Occipital lobe (tissue), 2 donors: ENCODE data around the gene SNTG2. TPM values are rescaled to one million over a fixed set of nuclear protein-coding genes. Genes with fewer than 3 reads are reported as not detected.
"Not testable (repeated sequence)": the region's sequence is repeated elsewhere in the genome, so short reads cannot be mapped to it uniquely, and the experiment has no call there.

ENCODE experiments used
- DNase-seq: peaks from one replicate; lab custom pipeline; 2025; lab: John Stamatoyannopoulos, UW
- total RNA-seq: library from RNA; depleted of rRNA; stranded (reverse); fragments of >200 nt; gene quantifications from one replicate; pipeline ENCODE4 v1.2.3, GENCODE V29; 2014

SNTG2 gene
- total RNA-seq, 1 donor from 2014 or later = 4.1 TPM

DNA sequence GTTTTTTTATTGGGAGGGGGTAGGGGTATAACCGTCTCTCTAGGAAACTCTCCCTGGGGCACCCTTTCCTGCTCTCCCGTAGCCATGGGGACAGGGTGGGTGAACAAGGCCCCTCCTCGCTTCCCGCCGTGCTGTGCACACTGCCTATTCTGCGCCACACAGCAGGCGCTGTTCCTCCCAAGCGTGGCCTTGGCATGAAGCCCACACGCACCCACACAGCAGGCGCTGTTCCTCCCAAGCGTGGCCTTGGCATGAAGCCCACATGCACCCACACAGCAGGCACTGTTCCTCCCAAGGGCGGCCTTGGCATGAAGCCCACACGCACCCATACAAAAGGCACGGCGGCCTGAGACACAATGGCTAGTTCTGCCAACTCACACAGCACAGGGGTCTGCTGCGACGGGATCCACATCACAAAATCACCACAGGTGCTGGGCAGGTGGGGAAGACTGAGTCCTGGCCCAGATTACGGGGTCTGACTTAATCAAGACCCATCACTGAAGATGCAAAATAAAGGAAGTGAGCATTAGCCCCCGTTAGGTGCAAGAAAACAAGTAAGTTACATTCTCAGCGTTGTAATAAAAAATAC is 416.0 kb downstream of the SNTG2 start:
- DNase-seq = peak; percentile 58

DNA sequence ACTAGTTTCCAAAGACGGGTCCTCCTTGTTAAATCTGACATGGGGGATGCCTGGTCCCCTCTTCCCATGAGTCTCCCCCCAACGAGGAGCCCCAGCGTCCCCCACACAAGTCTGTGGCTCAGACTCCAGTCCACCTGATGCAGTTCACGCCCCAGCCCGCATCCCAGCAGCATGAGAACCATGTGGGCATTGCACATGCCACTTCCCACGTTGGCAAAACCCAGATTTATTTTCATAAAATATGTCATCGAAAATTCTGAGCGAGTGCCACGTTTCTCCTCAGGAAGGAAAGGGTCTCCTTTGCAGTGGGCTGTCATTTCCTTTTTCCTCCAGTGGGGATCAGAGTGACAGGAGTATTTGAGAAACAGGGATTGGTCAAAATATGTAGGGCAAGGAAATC is 417.0 kb downstream of the SNTG2 start:
- no peak for DNase-seq

DNA sequence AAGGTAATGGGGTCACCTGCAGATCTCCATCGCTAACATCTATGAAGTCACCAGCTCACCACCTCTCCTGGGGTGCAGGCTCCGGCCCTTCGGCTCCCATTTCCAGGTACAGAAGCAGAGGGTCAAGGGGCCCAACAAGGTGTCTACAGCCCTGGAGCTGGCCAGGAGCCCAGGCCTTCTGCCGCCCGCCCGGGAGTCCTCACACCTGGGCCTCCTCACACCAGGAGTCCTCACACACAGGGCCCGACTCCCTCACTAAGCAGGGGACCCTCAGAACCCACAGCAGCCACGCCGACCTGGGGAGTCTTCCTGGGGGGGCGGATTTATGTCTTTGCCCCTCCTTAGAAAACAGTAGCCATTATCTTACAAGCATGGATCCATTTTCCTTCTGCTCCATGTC is 419.3 kb downstream of the SNTG2 start:
- no peak for DNase-seq

DNA sequence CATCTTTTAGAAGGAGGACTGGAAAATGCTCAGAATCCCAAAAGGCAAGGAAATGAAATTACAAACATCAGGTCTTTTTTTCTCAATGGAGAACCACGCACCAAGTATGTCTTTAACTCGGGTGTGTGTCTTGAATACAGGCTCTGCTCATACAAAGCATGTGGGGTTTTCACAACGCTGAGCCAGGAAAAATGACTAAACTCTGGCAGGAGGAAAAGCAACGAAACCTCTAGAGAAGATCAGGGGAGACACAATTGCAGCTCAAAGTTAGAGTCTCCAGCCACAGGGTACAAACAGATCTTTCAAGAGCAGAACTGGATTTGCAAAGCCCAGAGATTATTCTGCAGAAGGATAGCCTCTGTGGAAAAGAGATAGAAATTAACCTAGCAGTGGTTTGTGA is 419.8 kb downstream of the SNTG2 start:
- DNase-seq = no peak

DNA sequence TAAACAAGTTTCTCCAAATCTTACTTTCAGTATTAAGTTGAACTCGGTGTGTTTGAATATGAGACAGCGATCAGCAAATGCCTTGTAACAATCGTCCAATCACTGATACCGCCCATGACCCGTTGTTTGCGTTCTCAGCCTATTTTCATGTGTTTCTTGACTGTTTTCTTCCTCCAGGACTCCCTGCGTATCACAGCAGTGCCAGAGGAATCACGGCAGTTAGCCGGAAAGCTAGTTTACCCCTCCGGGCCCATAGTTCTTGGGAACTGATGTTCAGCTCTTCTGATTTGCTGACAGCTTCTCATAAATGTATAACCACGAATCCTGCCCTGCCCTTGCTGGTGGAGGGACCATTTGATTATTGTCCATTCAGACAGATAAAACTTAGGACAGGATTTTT is 420.4 kb downstream of the SNTG2 start:
- no peak for DNase-seq

DNA sequence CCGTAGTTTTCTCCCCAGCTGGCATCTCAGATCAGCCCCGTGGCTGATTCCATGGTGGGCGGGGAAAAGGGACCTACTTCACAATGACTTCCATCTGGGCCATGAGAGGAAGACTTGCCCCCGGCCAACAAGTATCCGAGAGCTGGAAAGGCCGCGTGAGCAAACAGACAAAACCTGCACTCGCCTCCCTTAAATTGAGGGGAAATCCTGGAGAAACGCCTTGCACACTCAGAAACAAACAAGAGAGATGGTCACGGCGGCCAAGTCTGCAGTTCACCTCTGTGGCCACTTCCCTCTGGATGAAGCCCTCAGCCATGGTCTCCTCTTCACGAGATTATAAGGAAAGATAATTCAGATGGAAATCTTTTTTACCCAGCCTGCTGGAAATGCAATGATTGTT is 423.2 kb downstream of the SNTG2 start:
- no peak for DNase-seq

DNA sequence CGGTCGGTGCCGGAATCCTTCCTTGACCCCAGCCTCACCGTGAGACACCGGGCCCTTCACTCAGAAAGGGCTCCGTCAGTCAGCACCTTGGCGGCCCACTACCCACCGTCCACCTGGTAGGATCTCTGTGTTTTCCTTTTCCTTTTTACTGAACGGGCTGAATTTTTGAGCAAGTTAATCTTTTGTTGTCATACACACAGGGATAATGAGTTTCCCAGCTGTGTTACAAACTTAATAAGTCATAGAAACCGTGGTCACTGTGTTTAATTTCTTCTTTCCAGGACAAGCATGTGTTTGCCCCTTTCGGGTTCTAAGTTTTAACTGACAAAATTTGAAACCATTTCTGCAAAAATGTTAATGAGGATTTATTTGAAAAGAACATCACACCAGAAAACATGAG is 423.6 kb downstream of the SNTG2 start:
- no peak for DNase-seq

DNA sequence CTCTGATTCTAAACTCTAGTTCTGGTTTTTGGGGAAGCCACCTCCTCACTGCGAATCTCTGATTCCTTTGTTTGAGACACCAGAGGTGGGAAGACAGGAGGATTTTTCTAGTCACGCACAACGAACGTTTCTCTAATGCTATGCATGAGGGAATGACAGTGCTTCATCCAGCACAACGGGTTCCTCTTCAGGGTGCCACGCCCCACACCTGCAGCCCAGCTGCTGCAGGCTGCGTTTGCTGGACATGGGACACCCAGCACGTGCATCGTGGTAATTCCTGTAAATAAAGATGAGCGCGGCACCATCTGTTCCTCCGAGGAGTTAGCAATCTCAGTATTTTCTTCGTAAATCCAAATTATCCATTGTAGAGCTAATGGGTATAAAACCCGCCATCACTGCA is 425.1 kb downstream of the SNTG2 start:
- DNase-seq = no peak

DNA sequence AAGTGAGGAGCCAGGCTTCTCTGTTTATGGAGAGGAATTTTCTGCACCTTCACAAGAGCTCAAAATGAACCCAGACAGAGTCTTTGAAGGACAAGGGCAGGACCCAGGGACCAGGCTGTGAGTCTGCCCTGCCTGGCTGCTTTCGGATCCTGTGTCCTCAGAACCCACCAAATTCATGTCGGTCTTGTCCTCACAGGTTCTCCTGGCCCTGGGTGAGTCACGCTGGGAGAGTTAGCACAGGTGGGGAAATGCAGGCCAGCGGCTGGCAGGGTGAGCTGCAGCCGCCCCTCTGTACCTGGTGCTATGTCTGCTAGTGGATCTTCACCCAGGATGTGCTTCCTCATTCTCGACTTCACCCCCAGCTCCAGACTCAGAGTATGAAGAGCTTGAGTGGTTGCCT is 426.8 kb downstream of the SNTG2 start:
- DNase-seq = no peak

DNA sequence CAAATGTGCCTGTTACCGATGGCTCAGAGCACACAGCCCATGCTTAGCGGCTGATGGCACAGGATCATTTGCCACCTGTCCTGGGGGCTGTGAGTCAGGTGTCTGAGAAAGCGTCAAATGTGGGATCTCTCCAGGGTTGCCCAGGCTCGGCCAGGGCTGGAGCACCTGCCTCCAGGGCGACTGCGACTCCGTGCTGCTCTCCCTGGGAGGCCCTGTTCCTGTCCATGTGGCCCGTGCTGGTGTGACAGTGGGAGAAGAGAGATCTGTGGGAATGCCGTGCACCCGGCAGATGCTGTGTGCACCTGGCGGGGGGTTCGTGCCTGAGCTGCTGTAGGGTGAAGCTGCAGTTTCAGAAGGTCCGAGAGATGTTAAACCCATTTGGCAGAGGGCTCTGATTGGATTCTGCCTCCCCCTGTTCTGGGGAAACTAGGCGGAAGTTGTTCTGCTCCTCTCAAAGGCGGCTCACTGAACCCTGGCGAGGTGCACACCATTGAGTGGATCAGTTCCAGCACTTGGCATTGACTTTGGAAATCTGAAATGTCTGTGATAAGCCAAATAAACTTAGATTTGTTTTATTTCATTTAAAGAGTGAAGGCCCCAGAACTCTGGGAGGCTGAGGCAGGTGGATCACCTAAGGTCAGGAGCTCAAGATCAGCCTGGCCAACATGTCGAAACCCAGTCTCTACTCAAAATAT is 428.0 kb downstream of the SNTG2 start:
- DNase-seq = no peak

DNA sequence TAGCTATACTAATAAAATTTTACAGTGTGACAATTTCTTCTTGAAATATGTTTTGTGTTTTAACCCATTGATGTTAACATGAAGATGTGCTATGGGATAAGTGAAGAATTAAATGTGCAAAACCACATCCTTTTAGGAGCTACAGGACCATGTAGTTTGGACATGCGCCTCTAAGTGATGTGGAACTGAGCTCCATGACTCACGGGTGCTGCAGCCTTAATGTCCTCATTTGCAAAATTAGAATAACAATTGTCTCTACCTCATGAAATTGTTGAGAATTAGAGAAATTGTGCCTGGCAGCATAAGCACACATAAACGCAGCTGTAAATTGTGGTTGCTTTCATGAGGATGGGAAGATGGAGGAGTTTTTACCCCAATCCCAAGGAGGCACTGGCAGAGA is 431.0 kb downstream of the SNTG2 start:
- DNase-seq = no peak

DNA sequence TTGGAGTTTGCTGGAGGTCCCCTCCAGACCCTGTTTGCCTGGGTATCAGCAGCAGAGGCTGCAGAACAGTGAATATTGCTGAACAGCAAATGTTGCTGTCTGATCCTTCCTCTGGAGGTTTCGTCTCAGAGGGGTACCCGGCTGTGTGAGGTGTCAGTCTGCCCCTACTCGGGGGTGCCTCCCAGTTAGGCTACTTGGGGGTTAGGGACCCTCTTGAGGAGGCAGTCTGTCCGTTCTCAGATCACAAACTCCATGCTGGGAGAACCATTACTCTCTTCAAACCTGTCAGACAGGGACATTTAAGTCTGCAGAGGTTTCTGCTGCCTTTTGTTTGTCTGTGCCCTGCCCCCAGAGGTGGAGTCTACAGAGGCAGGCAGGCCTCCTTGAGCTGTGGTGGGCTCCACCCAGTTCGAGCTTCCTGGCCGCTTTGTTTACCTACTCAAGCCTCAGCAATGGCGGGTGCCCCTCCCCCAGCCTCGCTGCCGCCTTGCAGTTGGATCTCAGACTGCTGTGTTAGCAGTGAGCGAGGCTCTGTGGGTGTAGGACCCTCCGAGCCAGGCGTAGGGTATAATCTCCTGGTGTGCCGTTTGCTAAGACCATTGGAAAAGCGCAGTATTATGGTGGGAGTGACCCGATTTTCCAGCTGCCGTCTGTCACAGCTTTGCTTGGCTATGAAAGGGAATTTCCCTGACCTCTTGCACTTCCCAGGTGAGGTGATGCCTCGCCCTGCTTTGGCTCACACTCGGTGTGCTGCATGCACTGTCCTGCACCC is 437.5 kb downstream of the SNTG2 start:
- DNase-seq = not testable (repeated sequence)

DNA sequence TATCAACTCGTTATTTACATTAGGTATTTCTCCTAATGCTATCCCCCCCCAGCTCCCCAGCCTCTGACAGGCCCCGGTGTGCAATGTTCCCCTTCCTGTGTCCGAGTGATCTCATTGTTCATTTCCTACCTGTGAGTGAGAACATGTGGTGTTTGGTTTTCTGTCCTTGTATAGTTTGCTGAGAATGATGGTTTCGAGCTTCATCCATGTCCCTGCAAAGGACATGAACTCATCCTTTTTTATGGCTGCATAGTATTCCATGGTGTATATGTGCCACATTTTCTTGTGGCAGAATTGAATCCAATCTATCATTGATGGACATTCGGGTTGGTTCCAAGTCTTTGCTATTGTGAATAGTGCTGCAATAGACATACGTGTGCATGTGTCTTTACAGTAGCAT is 439.5 kb downstream of the SNTG2 start:
- DNase-seq = not testable (repeated sequence)

DNA sequence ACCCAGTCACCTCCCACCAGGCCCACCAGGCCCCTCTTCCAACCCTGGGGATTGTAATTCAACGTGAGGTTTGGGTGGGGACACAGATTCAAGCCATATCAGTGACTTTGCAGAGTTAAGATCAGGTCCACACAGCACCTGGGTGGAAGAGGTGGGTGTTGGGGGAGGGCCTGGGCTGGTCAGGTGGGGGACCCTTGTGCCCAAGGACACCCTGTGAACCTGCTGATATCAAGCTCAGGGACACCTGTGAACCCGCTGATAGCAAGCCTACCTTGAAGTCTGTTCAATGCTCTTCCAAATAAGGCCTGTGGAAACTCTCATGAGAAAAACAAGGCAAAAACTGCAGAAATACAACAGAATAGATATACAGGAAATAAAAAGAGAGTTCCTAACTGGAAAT is 442.7 kb downstream of the SNTG2 start:
- no peak for DNase-seq

DNA sequence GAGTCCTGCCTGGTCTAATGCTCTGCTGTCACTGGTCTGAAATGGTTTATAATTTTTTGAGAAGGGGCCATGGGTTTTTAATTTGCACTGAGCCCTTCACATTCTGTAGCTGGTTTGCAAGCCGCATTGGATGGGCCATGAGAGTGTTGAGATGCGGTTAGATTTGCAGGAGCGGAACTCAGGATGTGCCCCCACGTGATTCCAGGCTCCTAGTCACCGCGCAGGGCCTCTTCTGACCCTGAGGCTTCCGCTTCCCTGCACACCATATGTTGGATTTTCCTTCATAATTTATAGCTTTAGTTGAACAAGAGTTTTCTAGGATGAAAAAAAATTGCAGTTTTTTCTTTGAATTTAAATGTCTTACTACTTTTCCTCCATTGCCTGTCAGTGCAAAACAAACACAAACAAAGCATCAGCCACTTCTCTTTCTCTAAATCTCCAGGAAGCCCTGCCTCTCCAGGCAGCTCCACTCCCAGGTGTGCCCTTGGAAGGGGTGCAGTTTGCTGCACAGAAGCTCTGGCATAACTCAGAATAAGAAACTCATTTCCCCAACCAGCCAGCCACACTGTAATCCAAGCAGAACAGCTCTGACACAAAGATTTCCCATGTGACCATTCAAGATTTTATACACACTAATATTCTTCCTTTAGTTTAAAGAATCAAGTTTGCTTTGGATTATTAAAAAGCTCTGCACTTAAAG is 444.2 kb downstream of the SNTG2 start:
- no peak for DNase-seq

DNA sequence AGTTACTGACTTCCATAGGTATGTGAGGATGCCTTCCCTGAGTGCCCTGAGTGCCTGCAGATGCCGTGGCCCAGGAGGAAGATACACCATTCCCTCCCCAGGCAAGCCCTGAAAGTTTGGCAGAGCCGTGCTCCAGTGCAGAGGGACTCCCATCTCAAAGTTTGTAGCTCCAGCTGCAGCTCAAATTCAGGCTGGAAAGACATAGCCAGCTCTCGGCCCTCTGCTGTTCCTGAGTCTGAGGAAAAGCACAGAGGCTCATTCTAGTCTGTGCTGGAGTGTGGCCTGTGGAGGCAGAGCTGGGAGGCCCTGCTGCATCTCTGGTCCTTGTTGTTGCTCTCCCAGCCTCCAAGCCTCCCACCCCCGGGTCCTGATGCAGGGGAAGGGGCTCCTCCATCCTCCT is 446.7 kb downstream of the SNTG2 start:
- no peak for DNase-seq

DNA sequence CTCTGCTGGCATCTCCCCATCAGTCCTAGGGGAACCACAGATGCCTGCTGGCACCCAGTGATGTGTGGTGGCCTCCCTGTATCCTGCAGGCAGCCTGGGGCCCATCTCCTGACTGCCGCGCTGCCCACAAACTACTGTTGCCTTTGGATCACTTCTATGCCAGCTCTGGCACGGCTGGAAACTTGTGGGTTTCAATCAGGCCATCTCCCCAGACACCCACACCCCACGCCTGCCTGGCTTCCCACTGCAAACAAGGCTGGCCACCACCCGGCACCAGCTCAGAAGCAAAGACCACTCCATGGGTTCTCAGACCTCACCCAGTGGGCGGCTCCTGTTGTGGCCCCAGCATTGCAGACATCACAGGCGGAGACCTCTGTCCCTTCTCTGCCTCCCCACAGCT is 447.5 kb downstream of the SNTG2 start:
- DNase-seq = no peak

DNA sequence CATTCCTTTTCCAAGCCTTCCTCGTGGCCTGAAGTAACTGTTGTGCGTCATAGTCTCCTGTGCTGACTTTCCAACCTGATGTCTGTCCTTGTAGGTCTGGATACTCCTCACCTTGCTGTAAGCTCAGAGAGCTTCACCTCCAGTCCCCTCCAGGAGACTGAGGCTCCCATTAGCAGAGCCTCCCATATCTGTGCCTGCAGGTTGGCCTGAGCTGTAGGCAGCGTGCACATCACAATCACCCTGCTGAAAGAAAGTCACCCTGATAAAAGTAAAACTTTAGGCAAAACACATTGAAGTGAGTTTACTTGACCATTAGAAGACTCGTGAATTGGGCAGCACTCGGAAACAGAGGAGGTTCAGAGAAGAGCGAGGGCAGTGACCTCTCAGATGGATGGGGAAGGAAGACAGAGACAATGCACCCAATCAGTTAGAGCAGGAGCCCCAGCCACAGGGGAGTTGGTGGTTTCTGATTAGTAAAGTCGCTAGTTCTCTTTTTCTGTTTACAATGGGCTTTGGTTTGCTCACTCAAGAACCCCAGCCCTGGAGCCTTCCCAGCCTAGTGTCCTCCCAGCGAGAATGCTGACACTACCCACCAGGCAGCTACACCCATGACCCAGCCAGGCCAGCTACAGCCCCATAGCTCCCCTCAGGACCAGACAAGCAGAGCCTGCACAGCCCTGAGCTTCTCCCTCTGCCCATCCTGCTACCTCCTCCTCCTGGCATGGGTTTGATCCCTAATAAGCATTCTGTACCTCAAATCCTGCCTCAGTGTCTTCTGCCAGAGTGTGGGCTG is 450.5 kb downstream of the SNTG2 start:
- no peak for DNase-seq

DNA sequence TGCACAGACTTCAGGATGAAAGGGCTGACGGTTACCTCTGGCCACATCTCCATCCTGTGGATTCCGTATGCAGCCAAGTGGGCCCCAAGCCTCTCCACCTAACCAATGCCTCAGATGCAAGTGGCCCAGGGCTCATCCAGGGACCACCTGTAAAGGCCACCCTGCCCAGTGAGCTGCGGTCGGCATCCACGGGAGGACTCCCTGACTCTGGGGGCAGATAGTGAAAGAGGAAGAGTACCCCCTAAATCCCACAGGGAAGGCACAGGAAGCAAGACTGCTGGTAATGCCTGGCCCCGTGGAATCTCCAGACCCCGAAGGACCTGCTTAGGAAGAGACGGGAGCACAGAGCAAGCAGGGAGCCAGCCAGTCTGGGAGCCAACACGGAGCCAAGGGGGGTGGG is 451.4 kb downstream of the SNTG2 start:
- DNase-seq = no peak

DNA sequence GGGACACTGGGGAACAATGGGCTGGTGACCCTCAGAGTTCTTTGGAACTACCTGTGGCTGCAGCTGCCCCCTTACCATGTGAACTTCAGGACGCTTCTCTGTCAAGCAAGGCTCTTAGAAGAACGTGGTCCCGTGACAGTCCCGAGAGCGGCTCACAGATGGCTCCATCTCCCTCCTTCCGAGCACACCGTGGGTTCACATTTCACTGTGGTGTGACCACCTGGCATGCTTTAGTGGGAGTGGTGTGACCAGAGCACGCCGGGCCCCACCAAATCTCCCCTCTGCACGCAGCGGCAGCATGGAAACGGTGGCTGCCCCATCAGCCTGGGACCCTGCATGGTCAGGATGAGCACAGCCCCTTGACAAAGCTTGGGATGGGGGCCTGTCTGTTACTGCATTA is 452.9 kb downstream of the SNTG2 start:
- no peak for DNase-seq

DNA sequence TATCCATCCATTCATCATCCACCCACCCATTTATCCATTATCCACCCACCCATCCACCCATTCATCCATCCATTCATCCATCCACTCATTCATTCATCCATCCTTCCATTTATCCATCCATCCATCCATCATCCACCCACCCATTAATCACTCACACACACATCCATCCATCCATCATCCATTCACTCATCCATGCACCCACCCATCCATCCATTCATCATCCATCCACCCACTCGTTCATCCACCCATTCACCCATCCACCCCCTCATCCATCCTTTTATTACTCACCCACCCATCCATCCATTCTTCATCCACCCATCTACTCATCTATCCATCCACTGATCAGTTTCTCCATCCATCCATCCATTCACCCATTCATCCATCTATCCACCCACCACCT is 454.5 kb downstream of the SNTG2 start:
- no peak for DNase-seq
